NCI-H2227 (cell line): ENCODE data around the gene COL6A3.

ENCODE experiments used
- DNase-seq: peaks from one replicate; lab custom pipeline; 2025; ENCODE audit not compliant: unreplicated experiment; lab: John Stamatoyannopoulos, UW

COL6A3 gene

GRCh38 chr2:237413777-237414661 lies at the start of gene COL6A3:
TSS of gene COL6A3 (minus strand) at chr2:237414164. CDS start at chr2:237396817, 17,347 bp downstream.
- DNase-seq = no peak

GRCh38 chr2:237459741-237460174 lies 45.8 kb upstream of the COL6A3 start:
- no peak for DNase-seq

- DNase-seq = no peak
Measured at GRCh38 chr2:237459226-237459625, 45.3 kb upstream of the COL6A3 start.

GRCh38 chr2:237458519-237458918 lies 44.6 kb upstream of the COL6A3 start:
- no peak for DNase-seq

- no peak for DNase-seq
Measured at GRCh38 chr2:237457388-237457941, 43.5 kb upstream of the COL6A3 start.

- DNase-seq = no peak
Measured at GRCh38 chr2:237456200-237456843, 42.4 kb upstream of the COL6A3 start.

- no peak for DNase-seq
Measured at GRCh38 chr2:237455764-237456163, 41.8 kb upstream of the COL6A3 start.

GRCh38 chr2:237453671-237454070 lies 39.7 kb upstream of the COL6A3 start:
- no peak for DNase-seq

GRCh38 chr2:237452861-237453260 lies 38.9 kb upstream of the COL6A3 start:
- no peak for DNase-seq

GRCh38 chr2:237451643-237452469 lies 37.9 kb upstream of the COL6A3 start:
- DNase-seq = no peak

GRCh38 chr2:237450583-237450982 lies 36.6 kb upstream of the COL6A3 start:
- DNase-seq = no peak

- no peak for DNase-seq
Measured at GRCh38 chr2:237450108-237450507, 36.1 kb upstream of the COL6A3 start.

GRCh38 chr2:237449193-237449881 lies 35.4 kb upstream of the COL6A3 start:
- no peak for DNase-seq

GRCh38 chr2:237448626-237449025 lies 34.7 kb upstream of the COL6A3 start:
- no peak for DNase-seq

- no peak for DNase-seq
Measured at GRCh38 chr2:237448171-237448570, 34.2 kb upstream of the COL6A3 start.

GRCh38 chr2:237447496-237447895 lies 33.5 kb upstream of the COL6A3 start:
- DNase-seq = no peak

- no peak for DNase-seq
Measured at GRCh38 chr2:237446338-237446665, 32.3 kb upstream of the COL6A3 start.

- no peak for DNase-seq
Measured at GRCh38 chr2:237445611-237446337, 31.8 kb upstream of the COL6A3 start.

- DNase-seq = no peak
Measured at GRCh38 chr2:237444071-237444470, 30.1 kb upstream of the COL6A3 start.
